DMS153 treated with DMSO at 0.1 percent for 48 hours (cell line): Measurements from ENCODE around the gene CD300H.
"Not testable (repeated sequence)": the region's sequence is repeated elsewhere in the genome, so short reads cannot be mapped to it uniquely, and the experiment has no call there.

ENCODE experiments used
- DNase-seq: peaks from one replicate; lab custom pipeline; 2025; ENCODE audit not compliant: unreplicated experiment; lab: John Stamatoyannopoulos, UW

Gene CD300H

DNA sequence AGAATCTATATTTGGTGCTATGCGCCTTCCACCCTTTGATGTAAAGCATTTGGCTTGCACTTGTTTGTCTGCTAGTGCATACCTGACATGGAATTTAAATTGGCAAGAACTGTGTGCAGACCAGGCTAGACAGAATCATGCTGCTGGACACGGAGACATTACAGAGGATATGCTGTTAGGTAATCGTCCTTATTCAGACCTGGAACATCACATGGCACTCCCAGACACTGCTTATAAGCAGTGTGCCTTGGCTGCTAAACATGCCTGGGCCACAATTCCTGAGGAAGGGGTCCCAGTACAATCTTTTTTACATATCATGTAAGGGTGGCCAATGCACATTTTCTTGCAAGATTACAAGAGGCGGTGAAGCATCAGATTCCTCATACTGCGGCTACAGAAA is 18.4 kb upstream of the CD300H start:
- no peak for DNase-seq

DNA sequence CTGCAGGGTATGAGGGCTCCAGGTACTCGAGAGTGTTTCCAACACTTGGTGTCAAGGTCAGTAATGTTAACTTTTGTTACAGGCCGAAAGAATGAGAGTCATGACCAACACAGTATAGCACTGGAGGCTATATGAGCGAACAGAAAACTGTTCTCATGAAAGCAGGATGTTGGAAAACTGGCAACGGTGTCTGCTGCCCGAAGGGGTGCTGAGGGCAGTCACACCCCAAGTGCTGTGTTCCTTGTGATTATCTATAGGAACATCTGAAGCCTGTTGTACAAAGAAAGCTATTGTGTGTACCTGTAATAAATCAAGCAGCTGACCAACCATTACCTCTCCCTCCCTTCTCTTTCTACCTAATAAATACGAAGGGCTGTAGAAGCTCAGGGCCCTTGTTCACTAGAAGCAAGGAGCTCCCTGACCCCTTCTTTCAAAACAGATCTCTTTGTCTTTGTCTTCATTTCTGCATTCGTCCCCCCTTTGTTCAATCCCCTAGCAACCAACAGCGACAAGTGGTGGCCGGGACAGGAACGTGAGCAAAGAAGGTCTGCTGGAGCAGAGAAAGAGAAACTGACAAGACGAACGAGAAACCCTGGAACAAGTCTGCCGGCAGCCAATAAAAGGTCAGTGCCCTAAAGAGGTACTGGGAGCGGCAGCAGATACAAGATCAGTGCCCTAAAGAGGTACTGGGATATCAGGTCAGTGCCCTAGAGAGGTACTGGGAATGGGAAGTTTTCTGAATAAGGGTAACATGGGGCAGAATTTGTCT is 17.2 kb upstream of the CD300H start:
- no peak for DNase-seq

DNA sequence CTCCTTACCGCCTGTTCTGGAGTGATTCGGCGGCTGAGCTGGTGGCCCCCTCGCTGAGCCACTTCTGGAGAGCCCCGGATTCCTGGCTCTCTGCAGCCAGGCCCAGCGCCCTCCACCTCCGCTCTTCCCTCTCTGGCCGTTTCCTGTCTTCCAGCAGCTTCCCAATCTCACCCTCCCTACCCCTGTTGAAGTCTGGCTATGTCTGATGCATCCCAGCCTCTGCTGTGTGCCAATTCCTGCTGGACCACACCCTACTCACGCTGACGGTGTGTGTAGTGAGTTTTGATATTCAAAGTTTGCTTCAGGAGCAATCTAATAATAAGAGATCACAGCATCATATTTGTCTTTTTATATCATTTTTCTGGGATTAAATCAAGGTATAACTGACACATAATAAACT is 15.3 kb upstream of the CD300H start:
- DNase-seq, result no peak

DNA sequence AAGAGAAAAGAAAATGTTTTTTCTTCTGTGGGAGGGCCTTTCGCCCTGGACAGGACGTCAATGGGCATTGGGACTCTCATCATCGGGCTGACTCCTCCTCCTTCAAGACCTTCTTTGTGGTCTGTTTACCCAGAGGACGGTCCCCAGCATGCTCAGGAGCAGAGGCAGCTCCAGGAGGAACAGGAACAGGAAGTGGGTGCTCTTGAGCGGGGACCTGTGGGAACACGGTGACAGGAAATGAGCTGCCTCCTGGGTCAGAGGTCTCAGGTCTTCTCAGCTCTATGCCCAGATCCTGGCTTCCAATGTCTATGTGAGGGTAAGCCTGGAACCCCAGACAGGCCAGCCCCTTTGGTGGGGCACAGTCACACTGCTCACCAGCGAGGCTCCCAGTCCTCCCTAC is 12.6 kb upstream of the CD300H start:
- no peak for DNase-seq

DNA sequence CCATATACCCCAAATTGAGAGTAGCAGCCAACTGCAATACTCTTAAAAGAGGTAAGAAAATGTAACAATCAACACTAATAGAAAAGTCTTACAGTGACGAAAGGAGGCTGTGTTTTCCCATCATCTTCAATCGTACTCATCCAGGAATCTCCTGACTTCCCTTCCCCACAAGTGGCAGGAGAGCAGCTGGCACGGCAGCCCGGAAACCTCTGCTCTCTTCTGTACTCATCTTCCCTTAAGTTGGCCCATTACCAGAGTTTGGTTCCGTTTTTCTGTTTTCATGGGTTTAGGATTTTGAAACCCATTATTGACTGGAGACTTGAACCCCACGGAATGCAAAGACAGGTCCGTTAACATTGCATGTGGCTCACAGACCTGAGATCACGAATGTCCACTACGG is 11.7 kb upstream of the CD300H start:
- no peak for DNase-seq

DNA sequence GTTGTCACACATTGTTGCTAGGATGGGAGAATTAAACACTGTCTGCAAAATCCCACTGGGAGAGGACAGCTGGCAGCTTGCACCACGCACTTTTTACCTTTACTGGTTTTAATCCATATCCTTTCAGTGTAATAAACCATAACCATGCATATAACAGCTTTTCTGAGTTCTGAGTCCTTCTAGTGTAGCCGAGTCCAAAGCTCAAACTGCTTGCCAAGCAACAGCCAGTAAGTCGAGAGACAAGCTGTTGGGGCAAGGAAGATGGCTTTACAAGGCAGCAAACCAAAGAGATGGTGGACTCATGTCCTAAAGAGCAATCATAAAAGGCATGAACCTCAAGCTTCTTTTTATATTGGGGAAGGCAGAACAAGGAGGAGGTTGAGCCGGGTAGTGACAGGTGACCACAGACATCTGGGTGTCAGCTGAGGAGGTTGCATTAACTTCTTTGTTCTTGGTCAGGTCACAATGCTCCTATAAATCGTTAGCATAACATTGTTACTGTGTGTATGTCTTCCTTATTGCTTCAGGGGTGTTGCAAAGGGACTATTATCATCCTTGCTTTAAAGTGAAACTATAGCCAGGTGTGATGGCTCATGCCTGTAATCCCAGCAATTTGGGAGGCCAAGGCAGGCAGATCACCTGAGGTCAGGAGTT is 7.3 kb upstream of the CD300H start:
- DNase-seq, result no peak

DNA sequence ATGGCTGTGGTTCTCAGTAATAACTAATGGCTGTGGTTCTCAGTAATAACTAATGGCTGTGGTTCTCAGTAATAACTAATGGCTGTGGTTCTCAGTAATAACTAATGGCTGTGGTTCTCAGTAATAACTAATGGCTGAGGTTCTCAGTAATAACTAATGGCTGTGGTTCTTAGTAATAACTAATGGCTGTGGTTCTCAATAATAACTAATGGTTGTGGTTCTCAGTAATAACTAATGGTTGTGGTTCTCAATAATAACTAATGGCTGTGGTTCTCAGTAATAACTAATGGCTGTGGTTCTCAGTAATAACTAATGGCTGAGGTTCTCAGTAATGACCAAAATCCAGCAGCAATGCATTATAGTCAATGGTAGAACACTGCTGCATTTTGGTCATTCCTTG is 6.3 kb upstream of the CD300H start:
- not testable (repeated sequence) for DNase-seq

DNA sequence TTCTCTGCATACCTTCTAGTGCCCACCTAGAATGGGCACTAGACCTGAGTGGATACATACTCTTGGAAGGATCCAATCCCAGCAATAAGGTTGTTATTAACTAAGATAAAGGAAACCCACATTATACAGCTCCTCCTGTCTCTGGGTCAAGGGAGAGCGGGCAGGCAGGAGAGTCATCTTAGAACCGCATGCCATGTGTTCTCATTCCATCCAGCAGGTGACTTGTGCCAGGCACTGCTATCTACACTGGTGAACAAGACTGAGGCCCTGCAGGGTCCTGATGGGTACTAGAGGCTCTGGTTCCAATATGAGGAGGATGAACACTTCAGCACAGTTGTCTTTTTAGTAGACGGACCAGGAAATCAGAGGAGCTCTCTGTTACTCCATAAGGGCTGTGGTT is 5.9 kb upstream of the CD300H start:
- no peak for DNase-seq

DNA sequence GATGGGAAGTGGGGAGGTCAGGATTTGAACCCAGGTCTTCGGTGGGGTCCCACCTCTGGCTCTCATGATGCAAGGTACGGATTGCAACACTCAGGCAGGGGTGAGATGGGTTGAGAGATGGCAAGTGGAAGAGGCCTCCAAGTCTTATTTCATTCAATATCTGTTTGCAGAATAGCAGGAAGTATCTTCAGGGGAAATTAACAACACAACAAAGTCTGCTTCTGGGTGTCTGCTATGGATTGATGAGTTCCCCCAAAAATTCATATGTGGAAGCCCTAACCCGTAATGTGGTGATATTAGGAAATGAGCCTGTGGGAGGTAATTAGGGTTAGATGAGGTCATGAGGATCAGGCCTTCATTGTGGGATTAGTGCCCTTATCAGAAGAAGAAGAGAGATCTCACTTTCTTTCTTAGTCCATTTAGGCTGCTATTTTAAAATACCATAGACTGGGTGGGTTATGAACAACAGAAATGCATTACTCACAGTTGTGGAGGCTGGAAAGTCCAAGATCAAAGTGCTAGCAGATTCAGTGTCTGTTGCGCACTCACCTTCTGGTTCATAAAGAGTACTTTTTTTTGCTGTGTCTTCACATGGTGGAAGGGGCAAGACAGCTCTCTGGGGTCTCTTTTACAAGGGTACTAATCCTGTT is 4.4 kb upstream of the CD300H start:
- no peak for DNase-seq

DNA sequence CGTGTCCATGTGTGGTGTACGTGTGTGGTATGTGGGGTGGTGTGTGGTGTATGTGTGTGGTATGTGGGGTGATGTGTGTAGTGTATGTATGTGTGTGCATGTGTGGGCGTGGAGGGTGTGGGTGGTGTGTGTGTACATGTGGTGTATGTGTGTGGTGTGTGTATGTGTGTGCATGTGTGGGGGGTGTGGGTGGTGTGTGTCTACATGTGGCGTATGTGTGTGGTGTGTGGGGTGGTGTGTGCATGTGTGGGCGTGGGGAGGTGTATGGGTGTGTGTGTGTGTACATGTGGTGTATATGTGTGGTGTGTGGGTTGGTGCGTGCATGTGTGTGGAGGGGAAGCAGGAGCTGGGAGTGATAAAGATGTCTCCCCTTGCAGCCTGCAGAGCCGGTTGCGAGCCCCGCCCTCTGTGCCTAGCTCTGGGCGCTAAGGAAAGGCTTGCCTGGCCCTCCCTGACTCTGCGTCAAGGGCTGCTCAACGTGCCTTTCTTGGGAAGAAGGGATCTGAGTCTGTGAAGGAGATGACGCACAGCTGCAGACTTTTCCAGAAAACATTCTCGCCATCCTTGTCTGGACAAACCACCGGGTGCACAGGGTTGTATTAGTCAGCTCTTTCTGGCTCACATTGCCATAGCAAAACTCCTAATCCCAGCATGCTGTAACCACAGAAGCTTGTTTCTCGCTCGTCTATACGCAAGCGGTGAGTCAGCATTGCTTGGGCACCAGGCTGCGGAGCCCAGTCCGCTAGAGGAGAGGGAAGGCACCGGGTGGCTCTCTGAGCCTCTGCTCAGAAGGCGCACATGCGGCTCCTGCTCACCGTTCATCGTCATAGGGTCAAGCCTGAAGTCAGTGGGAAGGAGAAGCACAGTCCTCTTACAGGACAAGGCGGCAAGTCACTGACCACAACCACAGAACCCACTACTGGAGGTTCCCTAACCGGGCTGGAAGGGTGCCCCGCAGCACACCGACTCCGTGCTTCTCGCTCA is 2.0 kb upstream of the CD300H start:
- DNase-seq, result no peak

DNA sequence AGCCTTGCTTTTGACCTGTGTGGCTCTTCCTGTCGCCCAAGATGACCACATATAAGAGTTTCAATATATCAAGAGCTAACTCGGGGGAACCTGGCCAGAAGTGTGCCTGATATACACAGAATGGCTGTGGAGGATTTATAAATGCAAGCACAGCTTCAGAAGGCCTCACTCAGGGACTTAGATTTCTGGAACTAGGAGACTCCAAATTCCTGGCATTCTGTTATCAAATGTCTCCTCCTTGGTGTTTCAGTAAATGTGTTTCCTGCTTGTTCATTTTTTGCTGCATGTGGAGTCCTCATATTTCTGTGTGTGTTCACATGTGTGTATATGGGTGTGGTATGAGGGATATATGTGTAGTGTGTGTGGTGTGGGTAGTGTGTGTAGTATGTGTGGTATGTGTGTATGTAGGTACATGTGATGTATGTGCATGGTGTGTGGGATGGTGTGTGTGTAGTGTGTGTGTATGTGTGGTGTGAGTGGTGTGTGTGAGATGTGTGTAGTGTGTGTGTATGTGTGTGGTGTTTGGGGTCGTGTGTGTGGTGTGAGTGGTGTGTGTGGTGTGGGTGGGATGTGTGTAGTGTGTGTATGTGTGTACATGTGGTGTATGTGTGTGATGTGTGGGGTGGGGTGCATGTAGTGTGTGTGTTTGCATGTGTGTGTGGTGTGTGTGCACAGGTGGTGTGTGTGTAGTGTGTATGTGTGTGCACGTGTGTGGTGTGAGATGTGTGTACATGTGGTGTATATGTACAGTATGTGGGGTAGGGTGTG is 981 bp upstream of the CD300H start:
- no peak for DNase-seq

DNA sequence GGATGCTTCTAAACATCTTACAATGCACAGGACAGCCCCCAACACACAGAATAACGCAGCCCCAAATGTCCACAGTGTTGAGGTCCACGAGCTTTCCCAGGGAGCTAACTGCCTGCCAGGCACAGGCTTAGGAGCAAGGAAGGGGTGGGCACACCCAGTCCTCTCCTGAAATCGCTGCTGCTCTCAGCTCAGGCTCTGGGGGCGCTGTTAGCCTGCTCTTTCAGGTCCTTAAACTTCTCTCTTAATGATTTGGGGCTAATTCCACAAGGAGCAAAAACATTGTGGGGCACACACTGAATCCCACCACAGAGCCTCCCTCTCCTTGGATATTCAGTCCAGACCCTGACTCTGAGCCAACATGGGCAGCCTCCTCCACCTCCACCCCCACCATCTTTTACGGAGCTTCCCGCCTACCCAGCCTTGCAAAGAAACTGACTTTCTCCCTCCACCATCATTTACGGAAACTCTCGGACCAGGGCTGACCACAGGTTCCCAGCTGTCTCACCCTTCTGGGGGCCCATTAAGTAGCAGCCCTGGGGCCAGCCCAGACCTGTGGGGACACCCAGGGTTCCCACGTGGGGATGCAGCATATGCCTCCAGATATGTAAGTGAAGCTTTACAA is 1.1 kb downstream of the CD300H start:
- DNase-seq, result no peak

DNA sequence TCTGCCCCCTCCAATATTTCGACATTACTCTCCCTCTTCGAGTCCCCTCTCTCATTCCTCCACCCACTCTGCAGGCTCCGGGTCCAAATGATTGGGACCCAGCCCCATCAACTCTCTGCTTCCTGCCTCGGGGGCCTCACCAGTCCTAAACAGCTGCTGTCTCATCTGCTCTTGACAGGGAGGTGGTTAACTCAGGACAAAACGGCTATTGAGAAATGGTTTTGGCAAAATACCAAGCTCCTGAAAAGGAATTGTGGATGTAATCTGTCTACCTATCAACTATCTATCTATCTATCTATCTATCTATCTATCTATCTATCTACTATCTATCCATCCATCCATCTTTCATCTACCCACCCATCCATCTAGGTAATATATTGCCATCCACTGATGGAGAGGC is 2.2 kb downstream of the CD300H start:
- DNase-seq, result no peak

DNA sequence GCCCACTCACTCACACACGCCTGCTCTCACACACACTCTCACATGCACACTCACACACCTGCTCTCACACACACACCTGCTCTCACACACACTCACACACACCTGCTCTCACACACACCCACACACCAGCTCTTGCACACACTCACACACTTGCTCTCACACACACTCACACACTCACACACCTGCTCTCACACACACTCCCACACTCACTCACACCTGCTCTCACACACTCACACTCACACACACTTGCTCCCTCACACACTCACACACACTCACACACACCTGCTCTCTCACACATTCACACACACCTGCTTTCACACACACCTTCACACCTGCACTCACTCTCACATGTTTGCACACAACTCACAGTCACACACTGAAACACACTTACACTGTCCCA is 4.0 kb downstream of the CD300H start:
- DNase-seq, result no peak

DNA sequence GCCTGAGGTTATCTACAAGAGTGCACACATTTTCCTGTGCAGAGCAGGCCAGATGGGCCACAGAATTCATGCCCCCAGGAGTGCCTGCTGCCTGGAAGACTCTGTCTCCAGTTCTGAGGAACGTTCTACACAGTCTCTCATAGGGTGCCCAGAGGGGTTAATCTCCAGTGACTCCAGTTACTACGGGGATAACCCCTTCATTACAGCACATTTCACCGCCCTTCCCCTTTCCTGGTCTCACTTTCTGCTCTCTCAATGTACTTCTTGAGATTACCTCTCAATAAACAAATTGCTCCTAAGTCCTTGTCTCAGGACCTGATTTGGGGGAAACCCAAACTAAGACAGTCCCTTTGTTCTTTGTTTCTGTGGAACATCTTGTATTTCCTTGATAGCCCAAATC is 5.7 kb downstream of the CD300H start:
- no peak for DNase-seq

DNA sequence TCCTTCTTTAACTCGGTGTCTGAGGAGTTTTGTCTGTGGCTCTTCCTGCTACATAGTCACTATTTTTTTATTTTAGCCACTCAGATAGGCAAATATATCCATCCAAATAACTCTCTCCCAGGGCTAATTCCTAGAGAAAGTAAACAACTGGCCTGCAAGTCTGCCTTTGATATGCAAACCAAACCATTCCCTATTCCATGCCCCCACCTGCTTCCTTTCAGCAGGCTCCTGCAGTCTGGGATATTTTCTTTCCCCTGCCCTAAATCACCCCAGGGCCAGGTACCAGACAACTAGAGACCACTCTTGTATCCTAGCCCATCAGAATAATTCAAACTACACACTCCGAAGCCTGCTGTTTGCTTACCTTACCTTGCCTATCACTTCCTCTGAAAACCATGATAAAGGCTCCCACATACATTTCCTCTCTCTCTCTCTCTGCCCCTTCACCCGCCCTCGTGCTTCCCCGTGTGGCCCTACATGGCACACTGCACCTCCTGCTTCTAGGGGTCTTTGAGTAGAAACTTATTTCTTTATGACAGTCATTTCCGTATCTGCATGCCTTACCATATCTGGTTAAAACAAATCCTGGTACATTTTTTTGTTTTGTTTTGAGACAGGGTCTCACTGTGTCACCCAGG is 8.3 kb downstream of the CD300H start:
- no peak for DNase-seq

DNA sequence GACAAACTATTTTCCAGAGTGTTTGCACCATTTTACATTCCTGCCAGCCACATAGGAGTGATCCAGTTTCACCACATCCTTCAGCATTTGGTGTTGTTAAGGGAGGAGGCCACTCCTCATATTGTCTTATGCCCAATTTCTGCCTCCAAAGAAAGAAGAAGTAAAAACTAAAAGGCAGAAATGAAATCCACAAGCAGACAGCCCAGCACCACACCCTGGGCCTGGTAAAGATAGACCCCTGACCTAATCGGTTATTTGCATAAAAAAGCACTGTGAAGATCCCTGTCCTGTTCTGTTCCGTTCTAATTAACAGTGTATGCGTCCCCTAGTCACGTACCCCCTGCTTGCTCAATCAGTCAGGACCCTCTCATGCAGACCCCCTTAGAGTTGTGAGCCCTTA is 8.9 kb downstream of the CD300H start:
- DNase-seq, result not testable (repeated sequence)

DNA sequence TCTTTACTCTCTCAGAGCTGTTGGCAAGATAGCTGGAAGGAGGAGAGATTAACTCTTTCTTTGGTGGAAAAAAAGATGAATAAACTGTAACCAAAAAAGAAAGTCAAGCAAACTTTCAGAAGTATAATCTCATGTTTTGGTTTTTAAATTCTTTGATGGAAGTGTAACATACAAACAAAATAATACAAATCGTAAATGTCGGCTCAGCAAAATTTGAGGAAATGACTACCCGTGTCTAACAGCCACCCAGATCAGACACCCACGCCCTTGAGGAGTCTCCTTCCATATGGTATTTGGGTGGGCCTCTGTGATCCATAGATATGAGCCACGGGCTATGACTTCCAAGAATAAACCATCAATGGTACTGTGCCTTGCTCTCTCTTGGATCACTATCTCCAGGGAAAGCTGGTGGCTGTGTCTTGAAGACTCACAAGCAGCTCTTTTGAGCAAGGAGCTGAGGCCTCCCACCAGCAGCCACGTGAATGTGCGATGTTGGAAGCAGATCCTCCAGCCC is 11.8 kb downstream of the CD300H start:
- no peak for DNase-seq

DNA sequence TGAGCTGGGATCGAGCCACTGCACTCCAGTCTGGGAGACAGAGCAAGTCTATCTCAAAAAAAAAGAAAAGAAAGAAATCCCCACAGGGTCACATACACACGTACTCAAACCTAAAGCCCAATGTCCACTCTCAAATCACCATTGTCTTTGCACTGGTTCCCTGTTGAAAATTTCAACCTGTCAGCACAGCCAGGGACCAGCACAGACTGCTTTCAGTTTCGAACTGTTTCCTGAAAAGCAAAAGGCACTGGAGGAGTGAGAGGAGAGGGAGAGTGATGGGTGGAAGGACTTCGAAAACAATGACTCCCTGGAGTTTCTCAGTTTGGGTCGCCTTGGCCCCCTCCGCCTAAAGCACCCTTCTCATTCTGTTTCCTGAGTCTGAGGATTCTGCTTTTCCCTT is 12.4 kb downstream of the CD300H start:
- no peak for DNase-seq
